Measurements from ENCODE around the gene RABGEF1. TPM values are rescaled to one million over a fixed set of nuclear protein-coding genes. Genes with fewer than 3 reads are reported as not detected.
A peak's percentile ranks its signal among the peaks of the same experiment; 100 is the strongest.

The RABGEF1 gene
- total and polyA plus RNA-seq, 9 of the 15 experiments (the other 6 are each of a cell fraction or from before 2014, with no cell fraction given), result 7.0 to 29.3 (median 20.5) TPM

DNA sequence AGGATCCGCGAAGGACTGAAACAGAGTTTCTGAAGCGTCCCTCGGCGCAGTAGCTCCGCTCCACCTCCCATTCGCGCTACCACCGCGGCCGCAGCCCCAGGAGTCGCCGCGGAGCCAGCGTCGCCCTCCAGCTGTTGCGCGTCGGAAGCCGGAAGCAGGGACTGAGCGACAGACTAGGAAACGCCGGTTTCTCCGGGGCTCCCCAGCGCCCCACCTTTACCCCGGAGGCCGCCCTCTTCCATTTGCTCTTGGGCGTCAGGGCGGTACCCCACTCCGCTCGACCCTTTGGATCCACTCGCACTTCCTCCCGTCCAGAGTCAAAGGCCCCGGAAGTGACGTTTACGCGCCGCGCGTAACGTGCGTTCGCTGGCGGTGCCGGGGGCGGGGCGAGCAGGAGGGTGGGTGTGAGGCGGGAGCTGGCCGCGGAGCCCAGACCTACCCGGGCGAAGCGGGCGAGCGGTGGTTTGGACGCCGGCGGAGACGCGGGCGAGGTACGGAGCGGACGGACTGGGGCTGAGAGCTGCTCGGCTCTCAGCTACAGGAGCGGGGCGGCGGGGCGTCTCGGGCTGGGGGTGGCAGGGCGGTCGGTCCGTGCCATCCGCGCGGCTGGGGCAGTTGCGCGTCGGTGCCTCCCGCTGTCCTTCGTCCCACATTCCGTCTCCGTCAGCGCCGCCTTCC lies at the start of gene RABGEF1 (continued):
- TF ChIP-seq, protein P1, sequence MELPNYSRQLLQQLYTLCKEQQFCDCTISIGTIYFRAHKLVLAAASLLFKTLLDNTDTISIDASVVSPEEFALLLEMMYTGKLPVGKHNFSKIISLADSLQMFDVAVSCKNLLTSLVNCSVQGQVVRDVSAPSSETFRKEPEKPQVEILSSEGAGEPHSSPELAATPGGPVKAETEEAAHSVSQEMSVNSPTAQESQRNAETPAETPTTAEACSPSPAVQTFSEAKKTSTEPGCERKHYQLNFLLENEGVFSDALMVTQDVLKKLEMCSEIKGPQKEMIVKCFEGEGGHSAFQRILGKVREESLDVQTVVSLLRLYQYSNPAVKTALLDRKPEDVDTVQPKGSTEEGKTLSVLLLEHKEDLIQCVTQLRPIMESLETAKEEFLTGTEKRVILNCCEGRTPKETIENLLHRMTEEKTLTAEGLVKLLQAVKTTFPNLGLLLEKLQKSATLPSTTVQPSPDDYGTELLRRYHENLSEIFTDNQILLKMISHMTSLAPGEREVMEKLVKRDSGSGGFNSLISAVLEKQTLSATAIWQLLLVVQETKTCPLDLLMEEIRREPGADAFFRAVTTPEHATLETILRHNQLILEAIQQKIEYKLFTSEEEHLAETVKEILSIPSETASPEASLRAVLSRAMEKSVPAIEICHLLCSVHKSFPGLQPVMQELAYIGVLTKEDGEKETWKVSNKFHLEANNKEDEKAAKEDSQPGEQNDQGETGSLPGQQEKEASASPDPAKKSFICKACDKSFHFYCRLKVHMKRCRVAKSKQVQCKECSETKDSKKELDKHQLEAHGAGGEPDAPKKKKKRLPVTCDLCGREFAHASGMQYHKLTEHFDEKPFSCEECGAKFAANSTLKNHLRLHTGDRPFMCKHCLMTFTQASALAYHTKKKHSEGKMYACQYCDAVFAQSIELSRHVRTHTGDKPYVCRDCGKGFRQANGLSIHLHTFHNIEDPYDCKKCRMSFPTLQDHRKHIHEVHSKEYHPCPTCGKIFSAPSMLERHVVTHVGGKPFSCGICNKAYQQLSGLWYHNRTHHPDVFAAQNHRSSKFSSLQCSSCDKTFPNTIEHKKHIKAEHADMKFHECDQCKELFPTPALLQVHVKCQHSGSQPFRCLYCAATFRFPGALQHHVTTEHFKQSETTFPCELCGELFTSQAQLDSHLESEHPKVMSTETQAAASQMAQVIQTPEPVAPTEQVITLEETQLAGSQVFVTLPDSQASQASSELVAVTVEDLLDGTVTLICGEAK (IDR thresholded peaks at IDR 0.05), result peak; percentile 94
- TF ChIP-seq, protein P1 (CRISPR knock-in tag; IDR thresholded peaks at IDR 0.05), result no peak
- TF ChIP-seq ATF1 (CRISPR knock-in tag; IDR thresholded peaks at IDR 0.05), result peak; percentile 63
- peak; percentile 95 for TF ChIP-seq ATF1 (tag; IDR thresholded peaks at IDR 0.05)
- TF ChIP-seq ZNF140 (CRISPR knock-in tag; IDR thresholded peaks at IDR 0.05), result no peak
- peak in 1 of 2 experiments; percentile 89; a peak in 2 of 4 replicates for TF ChIP-seq HDAC1 (IDR thresholded peaks at IDR 0.05)
- TF ChIP-seq, protein P2, sequence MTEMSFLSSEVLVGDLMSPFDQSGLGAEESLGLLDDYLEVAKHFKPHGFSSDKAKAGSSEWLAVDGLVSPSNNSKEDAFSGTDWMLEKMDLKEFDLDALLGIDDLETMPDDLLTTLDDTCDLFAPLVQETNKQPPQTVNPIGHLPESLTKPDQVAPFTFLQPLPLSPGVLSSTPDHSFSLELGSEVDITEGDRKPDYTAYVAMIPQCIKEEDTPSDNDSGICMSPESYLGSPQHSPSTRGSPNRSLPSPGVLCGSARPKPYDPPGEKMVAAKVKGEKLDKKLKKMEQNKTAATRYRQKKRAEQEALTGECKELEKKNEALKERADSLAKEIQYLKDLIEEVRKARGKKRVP (CRISPR knock-in tag; IDR thresholded peaks at IDR 0.05), result 0 out of 2 replicates have a peak, but pooled peaks have one; percentile 17
- TF ChIP-seq TGIF2 (CRISPR knock-in tag; IDR thresholded peaks at IDR 0.05), result 0 out of 2 replicates have a peak, but pooled peaks have one; percentile 9
- no peak for TF ChIP-seq ARID2 (IDR thresholded peaks at IDR 0.05)
- TF ChIP-seq HINFP (tag; conservative IDR thresholded peaks at IDR 0.05; ENCODE audit: low read depth), result no peak
- TF ChIP-seq AFF1 (IDR thresholded peaks at IDR 0.05; ENCODE audit: low read depth in 1 of 2, partially characterized antibody in 2 of 2), result no peak
